ENCODE results near the gene SLC46A2. TPM values are rescaled to one million over a fixed set of nuclear protein-coding genes. Genes with fewer than 3 reads are reported as not detected.

SLC46A2 gene
- total and polyA plus RNA-seq, 8 donors, result 0.26 to 13.0 (median 1.1) TPM

DNA sequence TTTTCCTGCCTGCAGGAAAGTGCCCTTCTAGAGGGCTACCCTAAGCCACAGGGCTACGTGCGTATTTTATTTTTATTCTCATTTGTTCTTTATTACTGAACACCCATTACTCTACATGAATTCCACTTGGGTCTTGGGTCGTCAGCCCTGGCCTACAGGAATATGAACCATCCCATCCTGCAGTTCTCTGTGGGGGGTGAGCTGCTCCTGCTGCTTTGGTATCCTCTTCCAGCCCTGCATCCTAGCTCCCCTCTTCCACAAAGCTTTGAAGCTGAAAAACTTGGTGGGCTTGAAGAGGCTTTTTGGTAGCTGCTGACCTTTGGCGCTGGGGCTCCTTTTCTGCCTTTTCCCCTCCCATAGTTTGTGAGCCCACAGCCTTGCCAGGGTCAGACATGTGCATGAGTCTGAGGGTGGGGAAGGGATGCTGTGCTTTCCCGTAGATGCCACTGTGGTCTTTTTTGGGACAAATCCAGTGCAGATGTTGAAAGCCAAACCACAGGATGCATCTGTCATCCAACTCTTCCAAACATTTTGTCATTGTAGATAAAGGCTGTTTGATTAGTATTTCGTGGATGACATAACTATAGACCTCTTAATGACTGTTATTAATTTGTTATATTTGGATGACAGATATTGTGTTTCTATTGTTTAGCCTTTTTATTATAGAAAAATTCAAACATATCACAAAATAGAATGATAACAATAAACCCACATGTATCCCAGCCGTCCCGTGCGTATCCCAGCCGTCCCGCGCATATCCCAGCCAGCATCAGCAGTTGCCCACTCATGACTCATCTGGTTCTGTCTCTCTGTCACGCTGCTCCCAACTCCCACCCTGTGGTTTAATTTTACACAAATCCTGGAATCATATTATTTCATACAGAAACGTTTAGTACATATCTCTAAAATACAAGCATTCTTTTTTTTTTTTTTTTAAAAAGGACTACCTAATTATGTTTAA, 43.9 kb downstream of the SLC46A2 start:
- TF ChIP-seq, protein P1, sequence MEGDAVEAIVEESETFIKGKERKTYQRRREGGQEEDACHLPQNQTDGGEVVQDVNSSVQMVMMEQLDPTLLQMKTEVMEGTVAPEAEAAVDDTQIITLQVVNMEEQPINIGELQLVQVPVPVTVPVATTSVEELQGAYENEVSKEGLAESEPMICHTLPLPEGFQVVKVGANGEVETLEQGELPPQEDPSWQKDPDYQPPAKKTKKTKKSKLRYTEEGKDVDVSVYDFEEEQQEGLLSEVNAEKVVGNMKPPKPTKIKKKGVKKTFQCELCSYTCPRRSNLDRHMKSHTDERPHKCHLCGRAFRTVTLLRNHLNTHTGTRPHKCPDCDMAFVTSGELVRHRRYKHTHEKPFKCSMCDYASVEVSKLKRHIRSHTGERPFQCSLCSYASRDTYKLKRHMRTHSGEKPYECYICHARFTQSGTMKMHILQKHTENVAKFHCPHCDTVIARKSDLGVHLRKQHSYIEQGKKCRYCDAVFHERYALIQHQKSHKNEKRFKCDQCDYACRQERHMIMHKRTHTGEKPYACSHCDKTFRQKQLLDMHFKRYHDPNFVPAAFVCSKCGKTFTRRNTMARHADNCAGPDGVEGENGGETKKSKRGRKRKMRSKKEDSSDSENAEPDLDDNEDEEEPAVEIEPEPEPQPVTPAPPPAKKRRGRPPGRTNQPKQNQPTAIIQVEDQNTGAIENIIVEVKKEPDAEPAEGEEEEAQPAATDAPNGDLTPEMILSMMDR (IDR thresholded peaks at IDR 0.05), result no peak
- Histone ChIP-seq H3K9me3 (no peaks in the 10 kb centered on the region), H3K36me3 (peaks cover 0 to 26% of the 10 kb centered on the region in 2 donors), H3K27ac (peak overlapping the region; percentile 15 to 44), H3K4me3 (no peak overlapping the region), H3K4me1 (peaks cover 23 to 50% of the 10 kb centered on the region in 2 donors), H3K27me3 (no peaks in the 10 kb centered on the region)
- intact Hi-C loops (cut with DNase I), result loop anchor here in 1 of 2 donors (10.0 kb wide), 1 partner anchor 58 kb away; no protein-coding TSS in a partner anchor
- ATAC-seq (no peak), DNase-seq (no peak)

DNA sequence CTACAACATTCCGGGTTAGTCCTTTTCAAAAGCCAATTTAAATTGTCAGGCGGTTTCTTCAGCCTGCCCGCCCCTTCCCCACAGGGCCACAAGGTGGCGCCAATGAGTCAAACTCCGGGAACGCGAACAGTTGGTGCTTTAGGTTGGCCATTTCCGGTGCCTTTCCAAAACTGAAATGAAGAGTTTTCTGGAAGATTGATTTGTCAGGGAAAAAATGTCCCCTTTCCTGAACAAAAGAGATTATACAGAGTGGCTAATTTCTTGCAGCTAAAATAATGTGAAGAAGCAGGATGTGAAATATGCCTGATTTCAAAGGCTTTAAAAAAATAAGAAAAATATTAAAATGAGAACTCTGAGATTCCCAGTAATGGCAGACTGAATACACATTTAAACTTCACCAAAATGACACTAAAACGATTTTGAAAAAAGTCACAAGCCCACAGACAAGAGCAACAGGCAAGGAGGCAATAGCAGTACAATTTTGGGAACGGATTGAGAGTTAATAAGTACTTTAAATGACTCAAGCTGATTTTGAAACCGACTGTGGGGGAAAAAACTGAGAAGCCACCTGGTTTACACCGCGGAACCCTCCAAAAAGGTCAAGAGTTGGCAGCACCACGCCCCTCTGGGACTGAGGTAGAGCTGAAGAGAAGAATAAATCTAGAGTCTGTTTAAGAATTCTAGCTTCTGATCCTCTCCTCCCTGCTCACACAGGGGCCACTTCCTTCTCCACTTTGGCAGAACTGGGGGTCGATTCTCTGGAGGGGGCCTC, 45.7 kb downstream of the SLC46A2 start:
- no peak overlapping the region for H3K4me3 ChIP-seq
- no peaks in the 10 kb centered on the region for H3K9me3 ChIP-seq
- ATAC-seq (peak; percentile 82), DNase-seq (peak; percentile 66 to 93 (median 84))
- TF ChIP-seq, protein P1 (IDR thresholded peaks at IDR 0.05), result peak; percentile 95 to 96
- intact Hi-C loops (cut with DNase I), result loop anchor here in 1 of 2 donors (10.0 kb wide), 1 partner anchor 60 kb away; no protein-coding TSS in a partner anchor
- no peaks in the 10 kb centered on the region for H3K27me3 ChIP-seq
- peaks cover 0 to 19% of the 10 kb centered on the region in 2 donors for H3K36me3 ChIP-seq
- H3K27ac ChIP-seq, result peak overlapping the region; percentile 48 to 69
- peaks cover 23 to 48% of the 10 kb centered on the region in 2 donors for H3K4me1 ChIP-seq

DNA sequence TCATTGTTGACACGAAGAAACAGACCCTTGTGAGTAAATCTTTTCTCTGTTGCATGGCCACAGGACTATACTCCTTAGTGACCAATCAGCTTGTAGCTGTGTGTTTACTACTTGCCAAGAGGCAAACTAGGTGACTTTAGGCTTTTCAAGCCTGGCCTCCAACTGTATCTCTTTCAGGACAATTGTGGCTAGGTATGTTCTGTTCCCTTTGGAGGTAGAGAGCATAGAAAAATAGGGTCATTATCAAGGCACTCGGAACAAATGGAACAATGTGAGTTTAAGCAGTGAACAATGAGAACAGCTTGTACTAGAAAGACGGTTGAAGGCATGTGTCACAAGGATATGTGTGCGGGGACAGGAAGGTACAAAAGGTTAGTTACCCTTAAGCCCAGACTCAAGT, 48.1 kb downstream of the SLC46A2 start:
- Histone ChIP-seq H3K36me3 (peaks cover 0 to 40% of the 10 kb centered on the region in 2 donors), H3K4me1 (peaks cover 12 to 27% of the 10 kb centered on the region in 2 donors), H3K9me3 (no peaks in the 10 kb centered on the region), H3K27me3 (no peaks in the 10 kb centered on the region), H3K27ac (no peak overlapping the region), H3K4me3 (no peak overlapping the region)
- TF ChIP-seq, protein P1 (IDR thresholded peaks at IDR 0.05), result no peak
- DNase-seq (no peak), ATAC-seq (no peak)
- intact Hi-C loops (cut with DNase I), result loop anchor here in 1 of 2 donors (10.0 kb wide), 1 partner anchor 62 kb away; no protein-coding TSS in a partner anchor

DNA sequence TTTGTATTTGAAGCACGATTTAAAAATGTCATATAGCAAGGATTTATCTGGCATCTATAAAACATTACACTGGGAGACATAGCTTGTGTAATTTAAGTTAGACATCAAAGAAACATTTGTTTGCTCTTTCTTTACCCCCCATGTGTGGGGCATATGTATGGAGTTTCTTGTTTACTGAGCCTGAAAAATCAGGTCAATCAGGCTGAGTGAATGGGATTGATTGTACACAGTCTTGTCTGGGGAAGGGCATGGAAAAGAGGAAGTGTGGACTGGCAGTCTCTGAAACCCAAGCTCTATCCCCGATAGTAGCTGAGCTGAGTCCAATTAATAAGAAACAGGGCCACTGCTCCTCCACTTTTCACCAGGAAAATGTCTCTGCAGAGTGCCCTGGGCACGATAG, 49.4 kb downstream of the SLC46A2 start:
- Histone ChIP-seq H3K9me3 (no peaks in the 10 kb centered on the region), H3K36me3 (peaks cover 0 to 42% of the 10 kb centered on the region in 2 donors), H3K27me3 (no peaks in the 10 kb centered on the region), H3K4me3 (no peak overlapping the region), H3K4me1 (peaks cover 15 to 22% of the 10 kb centered on the region in 2 donors), H3K27ac (peak overlapping the region in 1 of 2 donors; percentile 15)
- DNase-seq (no peak), ATAC-seq (no peak)
- TF ChIP-seq, protein P1 (IDR thresholded peaks at IDR 0.05), result no peak
- intact Hi-C loops (cut with DNase I), result loop anchor here in 1 of 2 donors (10.0 kb wide), 1 partner anchor 64 kb away; no protein-coding TSS in a partner anchor

Measured in left lung (tissue), 10 donors.